Loucy (cell line): ENCODE results near the gene PTMA.

Source experiments
- CTCF ChIP-seq: fragments of 200-600 bp; sonication (generic); conservative IDR thresholded peaks from 2 replicates; pipeline ENCODE4 v1.5.1; 2014; ENCODE audit warnings: mild to moderate bottlenecking, antibody characterized with exemption, low read length
- EZH2phosphoT487 ChIP-seq: fragments of 200-600 bp; IDR thresholded peaks from 2 replicates; pipeline ENCODE4 v1.6.1; 2018; ENCODE audit warnings: antibody characterized with exemption, mild to moderate bottlenecking, moderate library complexity, borderline replicate concordance

DNA sequence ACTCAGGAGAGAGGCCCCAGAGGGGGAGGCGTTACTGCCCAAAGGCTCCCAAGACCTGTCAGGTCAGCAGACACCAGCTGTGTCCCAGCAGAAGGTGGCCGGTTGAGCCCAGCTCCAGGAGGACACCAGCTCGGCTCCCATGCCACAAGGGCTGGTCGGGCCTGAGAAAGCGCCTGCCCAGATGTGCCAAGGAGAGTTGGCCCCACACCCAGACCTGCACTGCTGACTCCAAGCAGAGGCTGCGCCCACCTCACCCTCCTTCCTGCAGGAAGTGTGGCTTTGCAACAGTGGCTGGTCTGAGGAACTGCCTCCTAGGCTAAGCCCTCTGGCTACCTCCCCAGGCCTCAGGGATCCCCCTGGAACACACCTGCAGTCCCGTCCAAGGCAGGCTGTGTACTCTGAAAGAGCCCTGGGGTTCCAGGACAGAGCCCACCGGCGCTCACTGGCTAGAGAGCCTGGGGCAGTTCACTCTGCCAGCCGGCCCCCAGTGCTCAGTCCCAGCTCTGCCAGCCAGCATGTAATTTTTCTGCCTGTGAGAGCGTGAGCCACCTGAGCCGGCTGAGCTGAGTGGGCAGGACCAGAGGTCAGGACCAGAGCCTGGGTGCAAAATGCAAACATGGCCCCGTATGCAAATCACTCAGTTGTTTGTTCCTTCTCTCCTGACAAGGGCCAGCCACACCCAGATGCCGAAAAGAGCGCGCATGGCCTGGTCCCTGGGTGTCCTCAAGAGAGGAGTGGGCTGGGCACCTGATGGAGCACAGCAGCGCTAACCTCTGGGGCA lies 36.9 kb upstream of the PTMA start:
- TF ChIP-seq CTCF (no peak), EZH2phosphoT487 (no peak)
